Activated naive CD4-positive, alpha-beta T cell treated with anti-CD3 and anti-CD28 coated beads for 36 hours (primary cell): ENCODE results near the gene KDM2B. TPM values are rescaled to one million over a fixed set of nuclear protein-coding genes. Genes with fewer than 3 reads are reported as not detected.

Experiments used
- CTCF ChIA-PET: fragments of 350-600 bp; sonication (Branson Sonifier 250); formaldehyde crosslinking; loops from one replicate; lab custom pipeline; 2021; ENCODE audit warnings: antibody characterized with exemption; lab: Charles Lee
- DNase-seq: peaks from one replicate; pipeline ENCODE4 v3.0.0-alpha.2; 2020
- H3K27ac Mint-ChIP-seq: one replicate; pipeline ENCODE4 v1.8.0; 2021; ENCODE audit warnings: mild to moderate bottlenecking, mixed read lengths
- H3K27me3 Mint-ChIP-seq: one replicate; pipeline ENCODE4 v1.8.0; 2021; ENCODE audit warnings: low read depth, mixed read lengths
- H3K36me3 Mint-ChIP-seq: one replicate; pipeline ENCODE4 v1.8.0; 2021; ENCODE audit warnings: low read depth, mixed read lengths
- H3K4me1 Mint-ChIP-seq: one replicate; pipeline ENCODE4 v1.8.0; 2021; ENCODE audit warnings: low read depth, mixed read lengths
- H3K4me3 Mint-ChIP-seq: one replicate; pipeline ENCODE4 v1.8.0; 2021; ENCODE audit warnings: mild to moderate bottlenecking, moderate library complexity, mixed read lengths
- H3K9me3 Mint-ChIP-seq: one replicate; pipeline ENCODE4 v1.8.0; 2021; ENCODE audit warnings: mixed read lengths
- intact Hi-C: fragments of 100-400 bp; cut with micrococcal nuclease; formaldehyde crosslinking; loops from one replicate; pipeline ENCODE4 v1.15.1; 2023
- total RNA-seq, 2 experiments: library from RNA; stranded (reverse); gene quantifications; one replicate each; pipeline ENCODE4 v1.2.3, GENCODE V29; 2021

The KDM2B gene
- total RNA-seq, 2 experiments from 2014 or later: 22.7 to 23.8 TPM

GRCh38 chr12:121582583-121583333 lies 1.9 kb upstream of the KDM2B start:
- CTCF ChIA-PET: interaction anchor here (0.8 to 2.0 kb wide), 4 partner anchors 12 to 105 kb away, joined by 3 to 12 read pairs (median 4); partner anchors contain the start of gene MORN3
- H3K27ac Mint-ChIP-seq: no peak overlapping the region
- H3K36me3 Mint-ChIP-seq: peaks cover 2% of the 10 kb centered on the region
- H3K27me3 Mint-ChIP-seq: no peaks in the 10 kb centered on the region
- peaks cover 19% of the 10 kb centered on the region for H3K4me1 Mint-ChIP-seq
- intact Hi-C loops: loop anchor here (5.0 kb wide), 1 partner anchor 90 kb away; no protein-coding TSS in a partner anchor
- H3K9me3 Mint-ChIP-seq: no peaks in the 10 kb centered on the region
- DNase-seq: no peak
- peak overlapping the region; percentile 34 for H3K4me3 Mint-ChIP-seq

DNA sequence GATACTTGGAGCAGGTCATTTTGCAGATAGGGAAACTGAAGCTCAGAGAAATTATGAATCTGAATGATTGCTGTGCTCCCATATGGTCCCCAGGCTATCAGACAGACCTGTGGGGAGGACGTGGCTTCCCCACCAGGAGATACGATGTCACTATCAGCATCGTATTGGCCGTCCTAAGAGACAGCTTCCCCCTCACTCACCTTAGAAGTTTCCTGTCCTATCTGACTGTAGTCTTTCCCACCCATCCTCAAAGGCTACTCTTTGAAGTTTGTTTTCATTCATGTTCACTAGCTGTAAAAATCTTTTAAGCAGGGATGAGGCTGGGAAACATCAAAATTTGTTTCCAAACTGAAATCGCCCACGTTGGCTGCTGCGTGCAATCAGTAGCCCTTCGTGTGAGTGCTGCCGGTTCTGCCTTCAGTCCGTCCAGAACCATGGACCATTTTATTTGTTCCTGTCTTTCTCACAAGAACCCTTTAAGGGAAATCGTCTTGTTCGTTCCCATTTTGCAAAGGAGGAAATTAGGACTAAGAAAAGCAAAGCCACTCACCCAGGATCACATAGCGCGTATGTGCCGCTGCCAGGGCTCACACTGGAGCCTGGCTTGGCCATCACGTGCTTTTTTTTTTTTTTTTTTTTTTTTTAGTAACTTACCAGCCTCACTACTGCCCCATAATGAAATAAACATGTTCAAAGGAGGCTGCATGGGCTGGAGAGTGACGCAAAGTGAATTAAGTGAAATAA lies 1.0 kb upstream of the KDM2B start:
- CTCF ChIA-PET: interaction anchor here (0.8 to 2.0 kb wide), 6 partner anchors 41 to 206 kb away, joined by 3 to 12 read pairs (median 6); partner anchors contain the start of gene MORN3
- DNase-seq: no peak

DNA sequence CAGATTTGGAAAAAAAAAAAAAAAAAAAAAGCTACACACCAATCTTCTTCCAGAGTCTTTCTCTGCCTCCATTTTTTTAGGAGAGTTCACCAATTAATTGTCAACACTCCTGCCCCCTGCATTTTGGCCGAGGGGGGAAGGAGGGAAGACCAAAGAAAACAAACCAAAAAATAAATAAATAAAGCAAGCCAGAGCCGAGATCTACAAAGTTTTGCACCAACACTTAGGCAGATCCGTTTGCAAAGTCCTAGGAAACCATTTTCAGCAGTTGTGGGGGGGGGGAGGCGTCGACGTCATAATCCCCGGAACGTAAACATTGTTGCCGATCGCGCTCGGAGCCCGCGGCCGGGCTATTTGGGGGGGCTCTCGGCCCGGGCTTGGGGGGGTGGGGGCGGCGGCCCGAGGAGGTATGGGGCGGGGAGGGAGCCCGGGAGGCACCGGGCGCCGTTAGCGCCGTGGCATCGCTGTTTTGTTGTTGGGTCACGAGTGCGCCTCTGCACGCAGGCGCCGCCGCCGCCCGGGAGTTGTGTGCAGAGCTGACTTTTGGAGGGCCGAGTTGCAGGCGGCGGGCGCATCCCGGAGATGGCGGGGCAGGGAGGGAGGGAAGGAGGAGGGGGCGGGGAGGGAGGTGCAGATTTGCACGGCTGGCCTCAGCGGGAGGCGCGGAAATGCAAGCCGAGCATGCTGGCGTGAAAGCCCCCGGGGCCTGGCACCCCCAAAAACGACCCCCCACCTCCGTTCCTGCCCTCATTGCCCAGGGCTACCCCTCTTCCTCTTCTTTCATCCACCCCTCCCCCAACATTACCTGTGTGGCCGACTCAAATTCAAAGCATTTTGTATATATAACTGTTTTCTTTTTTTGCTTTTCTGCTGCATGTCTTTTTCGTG lies 598 bp downstream of the KDM2B start:
- Mint-ChIP-seq H3K27me3 (no peaks in the 10 kb centered on the region), H3K4me3 (peak overlapping the region; percentile 90), H3K9me3 (no peaks in the 10 kb centered on the region), H3K4me1 (peaks cover 16% of the 10 kb centered on the region), H3K27ac (peak overlapping the region; percentile 92), H3K36me3 (peaks cover 3% of the 10 kb centered on the region)
- intact Hi-C loops: loop anchor here (1.0 to 5.0 kb wide), 5 partner anchors 45 to 203 kb away; partner anchors contain the start of genes ORAI1 and RNF34
- CTCF ChIA-PET: interaction anchor here (1.0 to 1.6 kb wide), 6 partner anchors 42 to 215 kb away, joined by 3 to 8 read pairs (median 4); no protein-coding TSS in a partner anchor
- DNase-seq: peak; percentile 85

More for the DNA sequence above, 1.0 kb upstream of the KDM2B start:
- Mint-ChIP-seq H3K4me1 (peaks cover 19% of the 10 kb centered on the region), H3K27ac (peak overlapping the region; percentile 79), H3K4me3 (peak overlapping the region; percentile 90), H3K9me3 (no peaks in the 10 kb centered on the region), H3K27me3 (no peaks in the 10 kb centered on the region), H3K36me3 (peaks cover 2% of the 10 kb centered on the region)
- intact Hi-C loops: loop anchor here (1.0 to 5.0 kb wide), 5 partner anchors 8 to 201 kb away; partner anchors contain the start of gene RNF34

GRCh38 chr12:121579190-121579791 lies 1.5 kb downstream of the KDM2B start:
- peak overlapping the region; percentile 90 for H3K4me3 Mint-ChIP-seq
- peaks cover 3% of the 10 kb centered on the region for H3K36me3 Mint-ChIP-seq
- intact Hi-C loops: no loop called here
- H3K27me3 Mint-ChIP-seq: no peaks in the 10 kb centered on the region
- DNase-seq: peak; percentile 39
- H3K27ac Mint-ChIP-seq: peak overlapping the region; percentile 53
- H3K4me1 Mint-ChIP-seq: peaks cover 16% of the 10 kb centered on the region
- CTCF ChIA-PET: interaction anchor here (0.6 to 1.4 kb wide), 9 partner anchors 22 to 216 kb away, joined by 3 to 6 read pairs (median 3); partner anchors contain the start of gene ORAI1
- H3K9me3 Mint-ChIP-seq: no peaks in the 10 kb centered on the region

DNA sequence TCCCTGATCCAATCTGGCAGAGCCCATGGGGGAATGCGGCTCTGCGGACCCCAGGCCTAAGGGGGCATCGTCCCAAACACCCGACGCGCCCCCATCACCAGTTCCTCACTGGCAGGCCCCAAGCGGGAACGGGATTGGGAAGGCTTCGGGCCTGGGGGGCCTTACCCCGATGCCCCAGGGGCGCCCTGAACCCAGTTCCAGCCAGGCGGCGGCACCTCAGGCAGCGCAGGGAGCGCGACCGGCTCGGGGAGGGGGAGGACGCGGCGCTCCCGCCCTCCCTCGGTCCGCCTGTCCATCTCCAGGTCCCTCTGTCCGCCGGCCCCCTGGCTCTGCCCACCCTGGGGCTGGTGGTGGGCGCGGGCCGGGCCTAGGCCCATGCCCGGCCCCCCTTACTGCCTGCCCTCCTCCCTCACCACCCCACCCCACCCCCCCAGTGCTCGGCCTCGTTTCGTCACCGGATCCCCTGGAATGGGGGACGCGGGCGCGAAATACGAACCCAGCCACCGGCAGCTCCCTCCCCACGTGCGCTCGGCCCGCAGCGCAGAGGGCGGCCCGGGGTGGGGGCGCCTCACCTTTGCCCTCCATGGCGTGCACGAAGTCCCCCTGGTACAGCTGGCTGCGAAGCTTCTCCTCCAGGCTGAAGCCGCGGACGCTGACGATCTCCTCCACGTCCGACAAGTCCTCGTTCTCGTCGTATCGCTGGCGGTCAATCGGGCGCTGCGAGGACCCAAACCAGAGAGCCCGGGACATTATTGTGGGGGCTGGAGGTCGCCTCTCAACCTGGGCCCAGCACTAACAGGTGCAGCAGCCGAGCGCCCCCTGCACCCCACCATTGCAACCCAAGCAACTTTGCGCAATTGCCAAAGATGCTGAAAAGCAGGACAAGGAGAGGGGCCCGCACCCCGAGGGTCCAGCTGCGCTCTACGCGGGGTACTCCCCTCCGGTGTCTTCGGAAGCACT lies 2.3 kb downstream of the KDM2B start:
- Mint-ChIP-seq H3K9me3 (no peaks in the 10 kb centered on the region), H3K36me3 (peaks cover 6% of the 10 kb centered on the region), H3K4me1 (peaks cover 16% of the 10 kb centered on the region), H3K27me3 (no peaks in the 10 kb centered on the region), H3K4me3 (peak overlapping the region; percentile 90), H3K27ac (no peak overlapping the region)
- intact Hi-C loops: no loop called here
- DNase-seq: no peak
- CTCF ChIA-PET: interaction anchor here (0.6 to 1.9 kb wide), 11 partner anchors 10 to 217 kb away, joined by 3 to 6 read pairs (median 3); partner anchors contain the start of gene ORAI1

DNA sequence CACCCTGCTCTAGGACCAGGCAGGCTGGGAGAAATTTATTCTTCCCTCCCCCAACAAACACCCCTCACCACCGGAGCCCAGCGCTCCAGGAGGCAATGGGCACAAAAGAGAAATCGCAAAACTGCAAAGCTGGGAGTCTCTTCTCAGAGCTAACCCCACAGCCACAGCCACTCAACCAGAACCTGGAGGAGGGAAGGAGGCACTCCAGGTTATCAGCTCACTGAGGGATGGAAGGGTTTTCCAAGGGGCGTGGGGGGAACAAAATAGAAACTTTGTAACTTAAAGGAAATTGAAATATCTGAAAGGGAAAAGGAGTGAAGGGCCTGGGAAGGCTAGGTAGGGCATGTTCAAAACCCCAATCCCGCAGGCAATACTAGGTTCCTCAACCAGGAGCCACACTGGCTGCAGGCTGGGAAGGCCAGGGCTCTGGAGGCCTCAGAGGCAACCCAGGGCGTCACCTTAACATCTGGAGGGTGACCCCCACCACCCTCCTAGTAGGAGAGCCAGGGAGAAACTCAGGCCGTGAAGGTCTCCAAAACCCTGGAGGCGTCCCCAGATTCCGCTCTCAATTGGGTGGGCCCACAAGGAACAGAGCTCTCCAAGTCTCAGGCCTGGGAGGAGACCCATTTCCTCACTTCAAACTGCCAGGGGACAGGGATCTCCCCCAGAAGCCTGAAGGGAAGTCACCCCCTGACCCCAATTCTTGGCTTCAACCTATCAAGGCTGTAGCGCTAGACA lies 3.2 kb downstream of the KDM2B start:
- CTCF ChIA-PET: interaction anchor here (0.6 to 1.9 kb wide), 5 partner anchors 9 to 104 kb away, joined by 3 to 6 read pairs (median 3); no protein-coding TSS in a partner anchor
- intact Hi-C loops: no loop called here
- no peak for DNase-seq
- no peak overlapping the region for H3K27ac Mint-ChIP-seq
- H3K4me3 Mint-ChIP-seq: peak overlapping the region; percentile 22
- no peaks in the 10 kb centered on the region for H3K9me3 Mint-ChIP-seq
- H3K4me1 Mint-ChIP-seq: peaks cover 14% of the 10 kb centered on the region
- H3K36me3 Mint-ChIP-seq: peaks cover 6% of the 10 kb centered on the region
- no peaks in the 10 kb centered on the region for H3K27me3 Mint-ChIP-seq

GRCh38 chr12:121576851-121577391 lies 3.9 kb downstream of the KDM2B start:
- no peak overlapping the region for H3K27ac Mint-ChIP-seq
- CTCF ChIA-PET: interaction anchor here (0.6 to 1.9 kb wide), 4 partner anchors 22 to 105 kb away, joined by 3 to 6 read pairs (median 4); no protein-coding TSS in a partner anchor
- intact Hi-C loops: no loop called here
- no peak overlapping the region for H3K4me3 Mint-ChIP-seq
- no peaks in the 10 kb centered on the region for H3K9me3 Mint-ChIP-seq
- H3K27me3 Mint-ChIP-seq: no peaks in the 10 kb centered on the region
- peaks cover 9% of the 10 kb centered on the region for H3K36me3 Mint-ChIP-seq
- DNase-seq: no peak
- H3K4me1 Mint-ChIP-seq: peaks cover 9% of the 10 kb centered on the region

- CTCF ChIA-PET: interaction anchor here (0.8 kb wide), 1 partner anchor 24 kb away, joined by 3 read pairs; no protein-coding TSS in a partner anchor
- DNase-seq: no peak
- H3K27me3 Mint-ChIP-seq: no peaks in the 10 kb centered on the region
- no peaks in the 10 kb centered on the region for H3K9me3 Mint-ChIP-seq
- peaks cover 9% of the 10 kb centered on the region for H3K36me3 Mint-ChIP-seq
- peaks cover 2% of the 10 kb centered on the region for H3K4me1 Mint-ChIP-seq
- intact Hi-C loops: no loop called here
- H3K4me3 Mint-ChIP-seq: no peak overlapping the region
- H3K27ac Mint-ChIP-seq: no peak overlapping the region
These were observed 4.7 kb downstream of the KDM2B start for GRCh38 chr12:121575952-121576625.

GRCh38 chr12:121575051-121575450 lies 5.8 kb downstream of the KDM2B start:
- H3K4me3 Mint-ChIP-seq: no peak overlapping the region
- H3K4me1 Mint-ChIP-seq: peaks cover 2% of the 10 kb centered on the region
- no peaks in the 10 kb centered on the region for H3K27me3 Mint-ChIP-seq

More at GRCh38 chr12:121575051-121575450, 5.8 kb downstream of the KDM2B start:
- no peak for DNase-seq
- H3K36me3 Mint-ChIP-seq: peaks cover 9% of the 10 kb centered on the region
- H3K27ac Mint-ChIP-seq: no peak overlapping the region
- CTCF ChIA-PET: interaction anchor here (0.5 to 0.8 kb wide), 2 partner anchors 13 to 23 kb away, joined by 3 to 5 read pairs; no protein-coding TSS in a partner anchor
- intact Hi-C loops: no loop called here
- no peaks in the 10 kb centered on the region for H3K9me3 Mint-ChIP-seq
